Neural cell (in vitro differentiated cells): Measurements from ENCODE around the gene OLIG1. TPM values are rescaled to one million over a fixed set of nuclear protein-coding genes. Genes with fewer than 3 reads are reported as not detected.

Experiments used
- H2AFZ ChIP-seq: fragments of 200-600, 300-800 bp; sonication (generic), shearing (Covaris generic); 2 replicates; pipeline ENCODE4 v1.6.0; 2014; ENCODE audit warnings: low read depth, mild to moderate bottlenecking, antibody characterized with exemption, low read length, moderate library complexity
- H3F3A ChIP-seq: fragments of 200-600 bp; shearing (Covaris generic); 2 replicates; pipeline ENCODE4 v1.6.1; 2016; ENCODE audit warnings: mild to moderate bottlenecking, moderate library complexity, mixed read lengths, antibody characterized with exemption, low read length; ENCODE audit not compliant: insufficient read depth, poor library complexity, severe bottlenecking
- H3K27ac ChIP-seq: fragments of 200-600, 300-800 bp; sonication (generic), shearing (Covaris generic); 2 replicates; pipeline ENCODE4 v1.5.1; 2014; ENCODE audit warnings: mild to moderate bottlenecking, low read length, moderate library complexity
- H3K27me3 ChIP-seq: fragments of 300-800, 200-600 bp; sonication (generic), shearing (Covaris generic); 2 replicates; pipeline ENCODE4 v1.6.0; 2014; ENCODE audit warnings: mild to moderate bottlenecking, low read depth, low read length, moderate library complexity; ENCODE audit not compliant: insufficient read depth
- H3K36me3 ChIP-seq: fragments of 300-800, 200-600 bp; sonication (generic), shearing (Covaris generic); 2 replicates; pipeline ENCODE4 v1.5.1; 2014; ENCODE audit warnings: mild to moderate bottlenecking, antibody characterized with exemption, low read length, moderate library complexity; ENCODE audit not compliant: insufficient read depth
- H3K4me2 ChIP-seq: fragments of 300-800, 200-600 bp; sonication (generic), shearing (Covaris generic); 2 replicates; pipeline ENCODE4 v1.6.0; 2014; ENCODE audit warnings: mild to moderate bottlenecking, low read length
- H3K4me3 ChIP-seq: fragments of 300-800, 200-600 bp; sonication (generic), shearing (Covaris generic); 2 replicates; pipeline ENCODE4 v1.5.1; 2014; ENCODE audit warnings: mild to moderate bottlenecking, low read length, moderate library complexity
- H3K79me2 ChIP-seq: fragments of 200-600 bp; shearing (Covaris generic); replicated peaks from 2 replicates; pipeline ENCODE4 v1.6.0; 2014; ENCODE audit warnings: mild to moderate bottlenecking, low read length, moderate library complexity; ENCODE audit not compliant: insufficient read depth
- H3K9ac ChIP-seq: fragments of 300-800, 200-600 bp; sonication (generic), shearing (Covaris generic); 2 replicates; pipeline ENCODE4 v1.6.1; 2016; ENCODE audit warnings: mild to moderate bottlenecking, low read length, mixed read lengths
- H3K9me2 ChIP-seq: fragments of 200-600 bp; shearing (Covaris generic); 2 replicates; pipeline ENCODE4 v1.6.1; 2016; ENCODE audit warnings: mild to moderate bottlenecking, low read length, mixed read lengths; ENCODE audit not compliant: insufficient read depth
- H3K9me3 ChIP-seq: fragments of 200-600, 300-800 bp; sonication (generic), shearing (Covaris generic); 2 replicates; pipeline ENCODE4 v1.6.1; 2016; ENCODE audit warnings: mild to moderate bottlenecking, mixed run types, low read length, moderate library complexity, mixed read lengths
- H4K20me1 ChIP-seq: fragments of 200-600 bp; shearing (Covaris generic); 2 replicates; pipeline ENCODE4 v1.6.1; 2016; ENCODE audit warnings: mild to moderate bottlenecking, mixed run types; ENCODE audit not compliant: insufficient read depth
- CTCF ChIP-seq: fragments of 450-650 bp; IDR thresholded peaks from 2 replicates; pipeline ENCODE4 v1.5.1; 2014; ENCODE audit warnings: antibody characterized with exemption, mild to moderate bottlenecking, moderate library complexity; ENCODE audit not compliant: poor library complexity, severe bottlenecking
- EP300 ChIP-seq: fragments of 450-650 bp; conservative IDR thresholded peaks from 2 replicates; pipeline ENCODE4 v1.6.1; 2014; ENCODE audit warnings: antibody characterized with exemption, mild to moderate bottlenecking, moderate library complexity; ENCODE audit not compliant: poor library complexity, severe bottlenecking
- EZH2 ChIP-seq: fragments of 200-600, 300-800 bp; shearing (Covaris generic), sonication (generic); IDR thresholded peaks from 2 replicates; pipeline ENCODE4 v1.6.1; 2014; ENCODE audit warnings: antibody characterized with exemption, low read length, borderline replicate concordance, mild to moderate bottlenecking; ENCODE audit not compliant: insufficient read depth, poor library complexity, severe bottlenecking
- MXI1 ChIP-seq: fragments of 450-650 bp; conservative IDR thresholded peaks from 2 replicates; pipeline ENCODE4 v1.6.1; 2014; ENCODE audit warnings: antibody characterized with exemption, mild to moderate bottlenecking; ENCODE audit not compliant: poor library complexity, severe bottlenecking
- POLR2AphosphoS5 ChIP-seq: IDR thresholded peaks from 2 replicates; pipeline ENCODE4 v1.6.1; 2012
- RAD21 ChIP-seq: fragments of 450-650 bp; conservative IDR thresholded peaks from 2 replicates; pipeline ENCODE4 v1.6.1; 2014; ENCODE audit warnings: antibody characterized with exemption, mild to moderate bottlenecking, moderate library complexity
- REST ChIP-seq: IDR thresholded peaks from 2 replicates; pipeline ENCODE4 v1.6.1; 2012; ENCODE audit warnings: borderline replicate concordance
- SMC3 ChIP-seq: fragments of 450-650 bp; conservative IDR thresholded peaks from 2 replicates; pipeline ENCODE4 v1.6.1; 2014; ENCODE audit warnings: antibody characterized with exemption, mild to moderate bottlenecking, moderate library complexity; ENCODE audit not compliant: poor library complexity
- TAF1 ChIP-seq: IDR thresholded peaks from 2 replicates; pipeline ENCODE4 v1.6.1; 2012; ENCODE audit warnings: low read depth
- polyA plus RNA-seq: library from polyadenylated mRNA; depleted of rRNA; stranded (reverse); fragments of >200 nt; gene quantifications from 2 replicates; pipeline ENCODE4 v1.2.3, GENCODE V29; 2014

OLIG1 gene
- polyA plus RNA-seq, 1 donor from 2014 or later = 1.4 TPM

GRCh38 chr21:33059380-33059841, 10.5 kb upstream of the OLIG1 start:
- no peak overlapping the region for H3K4me3 ChIP-seq
- H3K4me2 ChIP-seq = no peak overlapping the region
- H2AFZ ChIP-seq = no peak overlapping the region
- no peaks in the 10 kb centered on the region for H3K79me2 ChIP-seq
- peaks cover 13% of the 10 kb centered on the region for H3K27me3 ChIP-seq
- no peaks in the 10 kb centered on the region for H3K36me3 ChIP-seq
- no peak overlapping the region for H3K9ac ChIP-seq
- no peaks in the 10 kb centered on the region for H3K9me2 ChIP-seq
- TF ChIP-seq REST (no peak), EP300 (no peak), TAF1 (no peak), CTCF (no peak), SMC3 (no peak), POLR2AphosphoS5 (no peak), RAD21 (no peak), EZH2 (no peak), MXI1 (no peak)
- no peaks in the 10 kb centered on the region for H3F3A ChIP-seq
- no peaks in the 10 kb centered on the region for H4K20me1 ChIP-seq
- H3K27ac ChIP-seq = no peak overlapping the region
- H3K9me3 ChIP-seq = no peaks in the 10 kb centered on the region

- Histone ChIP-seq H3F3A (no peaks in the 10 kb centered on the region), H3K4me2 (no peak overlapping the region), H3K36me3 (no peaks in the 10 kb centered on the region), H3K9ac (no peak overlapping the region), H3K79me2 (no peaks in the 10 kb centered on the region), H3K27me3 (peaks cover 28% of the 10 kb centered on the region), H3K4me3 (no peak overlapping the region), H3K27ac (no peak overlapping the region), H2AFZ (no peak overlapping the region), H3K9me3 (no peaks in the 10 kb centered on the region), H3K9me2 (no peaks in the 10 kb centered on the region), H4K20me1 (no peaks in the 10 kb centered on the region)
- TF ChIP-seq SMC3 (no peak), POLR2AphosphoS5 (no peak), EP300 (no peak), TAF1 (no peak), MXI1 (no peak), REST (no peak), CTCF (no peak), RAD21 (no peak), EZH2 (no peak)
Observed at GRCh38 chr21:33061233-33061632, 8.7 kb upstream of the OLIG1 start.
